Smooth muscle cell (in vitro differentiated cells): Measurements from ENCODE around the gene GRIP2. TPM values are rescaled to one million over a fixed set of nuclear protein-coding genes. Genes with fewer than 3 reads are reported as not detected.

ENCODE experiments used
- DNase-seq: peaks from one replicate; lab custom pipeline; 2025; ENCODE audit not compliant: unreplicated experiment; lab: John Stamatoyannopoulos, UW
- H2AFZ ChIP-seq: fragments of 200-600 bp; sonication (generic); 2 replicates; pipeline ENCODE4 v1.6.0; 2016; ENCODE audit warnings: antibody characterized with exemption, low read depth, mild to moderate bottlenecking
- H3F3A ChIP-seq: fragments of 200-600 bp; sonication (generic); 2 replicates; pipeline ENCODE4 v1.6.0; 2017; ENCODE audit warnings: antibody characterized with exemption, low read depth
- H3K27ac ChIP-seq: fragments of 200-600 bp; sonication (generic); 2 replicates; pipeline ENCODE4 v1.5.1; 2016; ENCODE audit warnings: low read depth, mild to moderate bottlenecking
- H3K27me3 ChIP-seq: fragments of 200-600 bp; sonication (generic); 2 replicates; pipeline ENCODE4 v1.6.1; 2016; ENCODE audit warnings: low read depth, mild to moderate bottlenecking
- H3K36me3 ChIP-seq: fragments of 200-600 bp; sonication (generic); 2 replicates; pipeline ENCODE4 v1.5.1; 2016; ENCODE audit warnings: low read depth
- H3K4me1 ChIP-seq: fragments of 200-600 bp; sonication (generic); 2 replicates; pipeline ENCODE4 v1.5.1; 2016; ENCODE audit warnings: low read depth
- H3K4me2 ChIP-seq: fragments of 200-600 bp; sonication (generic); 2 replicates; pipeline ENCODE4 v1.6.0; 2016; ENCODE audit warnings: mild to moderate bottlenecking
- H3K4me3 ChIP-seq: fragments of 200-600 bp; sonication (generic); 2 replicates; pipeline ENCODE4 v1.5.1; 2016; ENCODE audit warnings: mild to moderate bottlenecking
- H3K79me2 ChIP-seq: fragments of 200-600 bp; sonication (generic); 2 replicates; pipeline ENCODE4 v1.6.0; 2016; ENCODE audit warnings: low read depth, mild to moderate bottlenecking
- H3K9ac ChIP-seq: fragments of 200-600 bp; sonication (generic); 2 replicates; pipeline ENCODE4 v1.6.0; 2016; ENCODE audit warnings: low read depth
- H3K9me3 ChIP-seq: fragments of 200-600 bp; sonication (generic); replicated peaks from 2 replicates; pipeline ENCODE4 v1.5.1; 2016; ENCODE audit warnings: low read depth
- H4K20me1 ChIP-seq: fragments of 200-600 bp; sonication (generic); 2 replicates; pipeline ENCODE4 v1.6.0; 2016; ENCODE audit warnings: low read depth
- CTCF ChIP-seq: fragments of 200-600 bp; sonication (generic); IDR thresholded peaks from 2 replicates; pipeline ENCODE4 v1.5.1; 2017; ENCODE audit warnings: borderline replicate concordance, mild to moderate bottlenecking, antibody characterized with exemption; ENCODE audit not compliant: insufficient read depth, poor library complexity, severe bottlenecking
- WGBS: methylation state at CpG from one replicate; pipeline ENCODE4 v1.1.7; 2016; ENCODE audit warnings: low lambda C conversion rate; 5-methylcytosine and 5-hydroxymethylcytosine counted together
- polyA plus RNA-seq: library from polyadenylated mRNA; unstranded; fragments of >200 nt; fragmentation: Nextera tagmentation; extraction: Ambion mirVana; gene quantifications from 2 replicates; pipeline ENCODE4 v1.2.1, GENCODE V29; 2016
- total RNA-seq: library from RNA; depleted of rRNA; stranded (reverse); fragments of >200 nt; gene quantifications from 2 replicates; pipeline ENCODE4 v1.2.3, GENCODE V29; 2014

GRIP2 gene
- total and polyA plus RNA-seq, 2 experiments from 2014 or later, result 2.0 to 6.5 TPM

GRCh38 chr3:14446988-14447570 lies 93.1 kb downstream of the GRIP2 start:
- 100% methylated on average over 1 of the region's 1 CpG for WGBS
- no peak for DNase-seq

GRCh38 chr3:14445773-14446172 lies 94.4 kb downstream of the GRIP2 start:
- H3K4me1 ChIP-seq, result no peaks in the 10 kb centered on the region
- no peak overlapping the region for H3K9ac ChIP-seq
- no peaks in the 10 kb centered on the region for H3K27me3 ChIP-seq
- peaks cover 8% of the 10 kb centered on the region for H3K36me3 ChIP-seq
- H4K20me1 ChIP-seq, result peaks cover 3% of the 10 kb centered on the region
- H2AFZ ChIP-seq, result no peak overlapping the region
- H3K27ac ChIP-seq, result no peak overlapping the region
- no peaks in the 10 kb centered on the region for H3F3A ChIP-seq
- no peaks in the 10 kb centered on the region for H3K79me2 ChIP-seq
- H3K4me3 ChIP-seq, result no peak overlapping the region
- no peak overlapping the region for H3K4me2 ChIP-seq
- H3K9me3 ChIP-seq, result no peaks in the 10 kb centered on the region
- 94% methylated on average over 4 of the region's 4 CpGs for WGBS
- DNase-seq, result no peak
- no peak for TF ChIP-seq CTCF

More at GRCh38 chr3:14446988-14447570, 93.1 kb downstream of the GRIP2 start:
- Histone ChIP-seq H4K20me1 (no peaks in the 10 kb centered on the region), H3K27ac (no peak overlapping the region), H3K4me3 (no peak overlapping the region), H3K27me3 (no peaks in the 10 kb centered on the region), H3F3A (no peaks in the 10 kb centered on the region), H3K9me3 (no peaks in the 10 kb centered on the region), H3K9ac (no peak overlapping the region), H3K4me2 (no peak overlapping the region), H3K36me3 (peaks cover 8% of the 10 kb centered on the region), H3K79me2 (no peaks in the 10 kb centered on the region), H3K4me1 (no peaks in the 10 kb centered on the region), H2AFZ (no peak overlapping the region)
- no peak for TF ChIP-seq CTCF

- no peak for TF ChIP-seq CTCF
- no peak overlapping the region for H3K27ac ChIP-seq
- no peak overlapping the region for H2AFZ ChIP-seq
- H3K79me2 ChIP-seq, result no peaks in the 10 kb centered on the region
- no peaks in the 10 kb centered on the region for H3K27me3 ChIP-seq
- no peak overlapping the region for H3K9ac ChIP-seq
- H3K9me3 ChIP-seq, result no peaks in the 10 kb centered on the region
- no peak for DNase-seq
- no peaks in the 10 kb centered on the region for H3K4me1 ChIP-seq
- H3K36me3 ChIP-seq, result peaks cover 8% of the 10 kb centered on the region
- H4K20me1 ChIP-seq, result peaks cover 14% of the 10 kb centered on the region
- 98% methylated on average over 6 of the region's 6 CpGs for WGBS
- no peaks in the 10 kb centered on the region for H3F3A ChIP-seq
- H3K4me2 ChIP-seq, result no peak overlapping the region
- H3K4me3 ChIP-seq, result no peak overlapping the region
Measured at GRCh38 chr3:14444380-14444779, 95.8 kb downstream of the GRIP2 start.

- no peak overlapping the region for H3K27ac ChIP-seq
- H3K79me2 ChIP-seq, result peaks cover 6% of the 10 kb centered on the region
- no peak for DNase-seq
- no peak overlapping the region for H2AFZ ChIP-seq
- H3F3A ChIP-seq, result no peaks in the 10 kb centered on the region
- H3K4me2 ChIP-seq, result no peak overlapping the region
- no peaks in the 10 kb centered on the region for H3K36me3 ChIP-seq
- 91% methylated on average over 6 of the region's 6 CpGs for WGBS
- TF ChIP-seq CTCF, result no peak
- H3K9me3 ChIP-seq, result no peaks in the 10 kb centered on the region
- no peak overlapping the region for H3K9ac ChIP-seq
- no peaks in the 10 kb centered on the region for H3K27me3 ChIP-seq
- peaks cover 22% of the 10 kb centered on the region for H4K20me1 ChIP-seq
- no peak overlapping the region for H3K4me3 ChIP-seq
- H3K4me1 ChIP-seq, result no peaks in the 10 kb centered on the region
Measured at GRCh38 chr3:14441920-14442300, 98.2 kb downstream of the GRIP2 start.
